ENCODE measurements around the gene IFIT2.

- TF ChIP-seq POLR2A (IDR thresholded peaks at IDR 0.05) (peak; percentile 19), CTCF (IDR thresholded peaks at IDR 0.05) (no peak)
Measured at GRCh38 chr10:89270153-89270483, 31.7 kb upstream of the IFIT2 start.

All from right lobe of liver (tissue), 4 donors.